HL-60 (cell line): Measurements from ENCODE around the gene STAT1.

Experiments
- POLR2AphosphoS5 ChIP-seq: IDR thresholded peaks from 2 replicates; pipeline ENCODE4 v1.6.1; 2012; ENCODE audit warnings: low read depth
- TF ChIP-seq, protein P1 (sequence below): IDR thresholded peaks from one replicate; pipeline ENCODE4 v1.5.1; 2011; ENCODE audit warnings: low read length, control low read depth, inconsistent platforms; ENCODE audit not compliant: insufficient read depth

DNA sequence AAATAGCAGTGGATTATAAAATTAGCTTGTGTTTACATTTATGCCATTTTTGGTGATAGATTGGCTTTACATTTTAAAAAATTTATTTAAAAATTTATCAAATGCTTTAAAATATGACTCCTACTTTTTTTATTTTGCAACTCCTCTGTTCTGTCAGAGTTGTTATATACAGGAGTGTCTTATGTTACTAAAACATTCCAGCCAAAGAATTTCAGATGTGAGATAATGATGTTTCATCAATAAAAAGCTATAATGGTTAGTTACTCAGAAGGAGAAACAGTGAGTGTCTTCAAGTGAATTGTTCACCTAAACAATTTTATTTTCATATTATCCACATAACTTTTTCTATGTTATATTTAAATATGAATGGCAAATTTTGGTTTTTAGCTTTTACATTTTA lies 80.6 kb downstream of the STAT1 start:
- TF ChIP-seq, protein P1, sequence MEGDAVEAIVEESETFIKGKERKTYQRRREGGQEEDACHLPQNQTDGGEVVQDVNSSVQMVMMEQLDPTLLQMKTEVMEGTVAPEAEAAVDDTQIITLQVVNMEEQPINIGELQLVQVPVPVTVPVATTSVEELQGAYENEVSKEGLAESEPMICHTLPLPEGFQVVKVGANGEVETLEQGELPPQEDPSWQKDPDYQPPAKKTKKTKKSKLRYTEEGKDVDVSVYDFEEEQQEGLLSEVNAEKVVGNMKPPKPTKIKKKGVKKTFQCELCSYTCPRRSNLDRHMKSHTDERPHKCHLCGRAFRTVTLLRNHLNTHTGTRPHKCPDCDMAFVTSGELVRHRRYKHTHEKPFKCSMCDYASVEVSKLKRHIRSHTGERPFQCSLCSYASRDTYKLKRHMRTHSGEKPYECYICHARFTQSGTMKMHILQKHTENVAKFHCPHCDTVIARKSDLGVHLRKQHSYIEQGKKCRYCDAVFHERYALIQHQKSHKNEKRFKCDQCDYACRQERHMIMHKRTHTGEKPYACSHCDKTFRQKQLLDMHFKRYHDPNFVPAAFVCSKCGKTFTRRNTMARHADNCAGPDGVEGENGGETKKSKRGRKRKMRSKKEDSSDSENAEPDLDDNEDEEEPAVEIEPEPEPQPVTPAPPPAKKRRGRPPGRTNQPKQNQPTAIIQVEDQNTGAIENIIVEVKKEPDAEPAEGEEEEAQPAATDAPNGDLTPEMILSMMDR, result no peak
- no peak for TF ChIP-seq POLR2AphosphoS5
